ENCODE data around the gene SLC4A11.
"Not testable (repeated sequence)": the region's sequence is repeated elsewhere in the genome, so short reads cannot be mapped to it uniquely, and the experiment has no call there.

SLC4A11 gene

GRCh38 chr20:3199976-3200755, 38.8 kb downstream of the SLC4A11 start:
- DNase-seq = no peak

- no peak for DNase-seq
These were observed 39.8 kb downstream of the SLC4A11 start for GRCh38 chr20:3199206-3199605.

GRCh38 chr20:3195590-3196237, 43.3 kb downstream of the SLC4A11 start:
- DNase-seq = no peak

- DNase-seq = no peak
These were observed 44.2 kb downstream of the SLC4A11 start for GRCh38 chr20:3194617-3195280.

- no peak for DNase-seq
These were observed 45.0 kb downstream of the SLC4A11 start for GRCh38 chr20:3193806-3194616.

- DNase-seq = no peak
These were observed 46.6 kb downstream of the SLC4A11 start for GRCh38 chr20:3192226-3193015.

- no peak for DNase-seq
These were observed 48.3 kb downstream of the SLC4A11 start for GRCh38 chr20:3190681-3191111.

GRCh38 chr20:3189561-3190131, 49.3 kb downstream of the SLC4A11 start:
- no peak for DNase-seq

- DNase-seq = no peak
These were observed 50.1 kb downstream of the SLC4A11 start for GRCh38 chr20:3188823-3189413.

GRCh38 chr20:3187861-3188260, 51.1 kb downstream of the SLC4A11 start:
- DNase-seq = not testable (repeated sequence)

- no peak for DNase-seq
These were observed 54.9 kb downstream of the SLC4A11 start for GRCh38 chr20:3183896-3184612.

- DNase-seq = not testable (repeated sequence)
These were observed 56.6 kb downstream of the SLC4A11 start for GRCh38 chr20:3182429-3182828.

GRCh38 chr20:3181270-3181669, 57.7 kb downstream of the SLC4A11 start:
- no peak for DNase-seq

GRCh38 chr20:3180319-3180718, 58.7 kb downstream of the SLC4A11 start:
- no peak for DNase-seq

- DNase-seq = no peak
These were observed 61.1 kb downstream of the SLC4A11 start for GRCh38 chr20:3177746-3178485.
